ENCODE measurements around the gene SMIM7. TPM values are rescaled to one million over a fixed set of nuclear protein-coding genes. Genes with fewer than 3 reads are reported as not detected.

The SMIM7 gene
- total RNA-seq, 6 experiments from 2014 or later: 34.7 to 76.5 (median 41.2) TPM

- Histone ChIP-seq H3K4me3 (peak overlapping the region; percentile 87 to 95 (median 92)), H3K27me3 (no peaks in the 10 kb centered on the region), H3K9me3 (no peaks in the 10 kb centered on the region), H3K27ac (no peak overlapping the region), H3K36me3 (peaks cover 0 to 4% (median under 1%) of the 10 kb centered on the region in 4 donors), H3K4me1 (peaks cover 0 to 25% (median 13%) of the 10 kb centered on the region in 4 donors)
- TF ChIP-seq CTCF (IDR thresholded peaks at IDR 0.05): no peak
- TF ChIP-seq POLR2A (IDR thresholded peaks at IDR 0.05): no peak
- WGBS (ENCODE audit: insufficient coverage, low coverage, low lambda C conversion rate, missing lambda C conversion rate): 0% methylated on average over 12 of the region's 12 CpGs
- ATAC-seq (no peak), DNase-seq (no peak)
- intact Hi-C loops (cut with DNase I): loop anchor here in 1 of 2 donors (5.0 kb wide), 1 partner anchor 54 kb away; the partner anchor contains the start of gene SLC35E1
These were observed 33.1 kb downstream of the SMIM7 start for GRCh38 chr19:16626796-16627192.

GRCh38 chr19:16625163-16625958 is 34.6 kb downstream of the SMIM7 start:
- 44% methylated on average over 11 of the region's 16 CpGs for WGBS (ENCODE audit: insufficient coverage, low coverage, low lambda C conversion rate, missing lambda C conversion rate)
- H3K4me1 ChIP-seq: peaks cover 0 to 23% (median 13%) of the 10 kb centered on the region in 4 donors
- no peaks in the 10 kb centered on the region for H3K9me3 ChIP-seq
- H3K27me3 ChIP-seq: no peaks in the 10 kb centered on the region
- intact Hi-C loops (cut with DNase I): loop anchor here in 1 of 2 donors (5.0 kb wide), 1 partner anchor 53 kb away; the partner anchor contains the start of gene SLC35E1
- no peak for TF ChIP-seq POLR2A (IDR thresholded peaks at IDR 0.05)
- TF ChIP-seq CTCF (IDR thresholded peaks at IDR 0.05): no peak
- H3K27ac ChIP-seq: no peak overlapping the region
- H3K4me3 ChIP-seq: no peak overlapping the region
- no peak for ATAC-seq
- peaks cover 0 to 4% (median under 1%) of the 10 kb centered on the region in 4 donors for H3K36me3 ChIP-seq
- DNase-seq: no peak

GRCh38 chr19:16624236-16624635 is 35.7 kb downstream of the SMIM7 start:
- TF ChIP-seq CTCF (IDR thresholded peaks at IDR 0.05): no peak
- Histone ChIP-seq H3K4me3 (no peak overlapping the region), H3K4me1 (peaks cover 0 to 22% (median 9%) of the 10 kb centered on the region in 4 donors), H3K27ac (no peak overlapping the region), H3K27me3 (no peaks in the 10 kb centered on the region), H3K36me3 (peaks cover 0 to 4% (median under 1%) of the 10 kb centered on the region in 4 donors), H3K9me3 (no peaks in the 10 kb centered on the region)
- 76% methylated on average over 7 of the region's 10 CpGs for WGBS (ENCODE audit: insufficient coverage, low coverage, low lambda C conversion rate, missing lambda C conversion rate)
- DNase-seq: no peak
- no peak for ATAC-seq
- intact Hi-C loops (cut with DNase I): no loop called here

- H3K27me3 ChIP-seq: no peaks in the 10 kb centered on the region
- no peak for TF ChIP-seq CTCF (IDR thresholded peaks at IDR 0.05)
- TF ChIP-seq POLR2A (IDR thresholded peaks at IDR 0.05): no peak
- intact Hi-C loops (cut with DNase I): no loop called here
- 79% methylated on average over 5 of the region's 6 CpGs for WGBS (ENCODE audit: insufficient coverage, low coverage, low lambda C conversion rate, missing lambda C conversion rate)
- H3K27ac ChIP-seq: no peak overlapping the region
- no peak overlapping the region for H3K4me3 ChIP-seq
- H3K36me3 ChIP-seq: peaks cover 0 to 4% (median under 1%) of the 10 kb centered on the region in 4 donors
- no peaks in the 10 kb centered on the region for H3K9me3 ChIP-seq
- no peak for ATAC-seq
- peaks cover 0 to 20% (median 7%) of the 10 kb centered on the region in 4 donors for H3K4me1 ChIP-seq
- no peak for DNase-seq
These were observed 36.4 kb downstream of the SMIM7 start for GRCh38 chr19:16623576-16623975.
